Lung (tissue), 12 donors: Measurements from ENCODE around the gene PLPP7. TPM values are rescaled to one million over a fixed set of nuclear protein-coding genes. Genes with fewer than 3 reads are reported as not detected.

ENCODE experiments used
- ATAC-seq: fragments of 200-7000 bp; cut with Tn5 transposase; one replicate; pipeline ENCODE4 v1.9.1; 2020; ENCODE audit warnings: moderate number of reproducible peaks; ENCODE audit not compliant: insufficient read depth, low FRiP score
- DNase-seq, 3 donors: peaks; one replicate each; pipeline ENCODE4 v3.0.0-alpha.2; 2013 to 2017
- H3K27ac ChIP-seq, 2 donors: one replicate each; pipeline ENCODE4 v1.5.1; 2013; ENCODE audit warnings: mild to moderate bottlenecking in 2 of 2, moderate library complexity in 2 of 2, control low read depth in 1 of 2, inconsistent platforms in 1 of 2, low read depth in 1 of 2, low read length in 1 of 2
- H3K27me3 ChIP-seq, 3 donors: one replicate each; pipeline ENCODE4 v1.5.1; 2013; ENCODE audit warnings: low read length in 2 of 3; ENCODE audit not compliant: control insufficient read depth in 3 of 3, insufficient read depth in 3 of 3
- H3K36me3 ChIP-seq, 4 donors: one replicate each; pipeline ENCODE4 v1.5.1; 2013; ENCODE audit warnings: low read length in 4 of 4, mild to moderate bottlenecking in 1 of 4, moderate library complexity in 1 of 4; ENCODE audit not compliant: control insufficient read depth in 4 of 4, insufficient read depth in 4 of 4
- H3K4me1 ChIP-seq, 5 donors: one replicate each; pipeline ENCODE4 v1.5.1; 2013; ENCODE audit warnings: low read length in 5 of 5, mild to moderate bottlenecking in 2 of 5, moderate library complexity in 1 of 5; ENCODE audit not compliant: control insufficient read depth in 5 of 5, insufficient read depth in 5 of 5
- H3K4me3 ChIP-seq: one replicate; pipeline ENCODE4 v1.5.1; 2013; ENCODE audit warnings: mild to moderate bottlenecking, control low read depth, moderate library complexity
- H3K9ac ChIP-seq, 2 donors: one replicate each; pipeline ENCODE4 v1.5.1; 2013; ENCODE audit warnings: low read length in 2 of 2, control low read depth in 1 of 2; ENCODE audit not compliant: insufficient read depth in 1 of 2
- H3K9me3 ChIP-seq, 4 donors: one replicate each; pipeline ENCODE4 v1.5.1; 2013; ENCODE audit warnings: low read length in 3 of 4, mild to moderate bottlenecking in 1 of 4, moderate library complexity in 1 of 4; ENCODE audit not compliant: control insufficient read depth in 4 of 4, insufficient read depth in 3 of 4
- CTCF ChIP-seq: IDR thresholded peaks from 2 replicates; pipeline ENCODE4 v1.5.1; 2012; ENCODE audit warnings: mild to moderate bottlenecking; ENCODE audit errors: control extremely low read depth, extremely low read depth
- WGBS, 2 donors: extraction: QIAGEN DNeasy Blood & Tissue Kit; methylation state at CpG; one replicate each; pipeline ENCODE4 v1.1.7; 2013; 5-methylcytosine and 5-hydroxymethylcytosine counted together
- polyA plus RNA-seq, 2 donors: library from polyadenylated mRNA; stranded (reverse); fragments of 200-250 nt; gene quantifications; one replicate each; pipeline ENCODE4 v1.2.1, GENCODE V29; 2013
- total RNA-seq, 2 donors: library from RNA; depleted of rRNA in 1 of 2; stranded (reverse); fragments of >200 nt in 1 of 2; gene quantifications; one replicate each; pipeline ENCODE4 v1.2.1, GENCODE V29; 2014 to 2021
- donor health status: control.
- donor health status: control.
- donor health status: Bipolar disorder and iron deficiency.
- donor health status: healthy.
- donor health status: DM: yes; HTN: yes; CAD: no.

The PLPP7 gene
- total and polyA plus RNA-seq, 4 donors: 0.79 to 1.8 (median 1.1) TPM

GRCh38 chr9:131304676-131305355, 15.3 kb downstream of the PLPP7 start:
- no peak overlapping the region for H3K4me3 ChIP-seq
- no peak for TF ChIP-seq CTCF
- no peaks in the 10 kb centered on the region for H3K27me3 ChIP-seq
- 72 to 87% methylated on average over 19 of the region's 19 CpGs for WGBS, 2 donors
- no peaks in the 10 kb centered on the region for H3K36me3 ChIP-seq
- no peaks in the 10 kb centered on the region for H3K4me1 ChIP-seq
- ATAC-seq (no peak), DNase-seq (no peak)
- H3K9me3 ChIP-seq: no peaks in the 10 kb centered on the region
- H3K9ac ChIP-seq: no peak overlapping the region
- peak overlapping the region in 1 of 2 donors; percentile 22 for H3K27ac ChIP-seq

GRCh38 chr9:131306397-131307004, 17.0 kb downstream of the PLPP7 start:
- H3K4me3 ChIP-seq: no peak overlapping the region

GRCh38 chr9:131307974-131308373, 18.5 kb downstream of the PLPP7 start:
- Histone ChIP-seq H3K27ac (no peak overlapping the region), H3K27me3 (no peaks in the 10 kb centered on the region), H3K36me3 (no peaks in the 10 kb centered on the region), H3K9ac (no peak overlapping the region), H3K9me3 (no peaks in the 10 kb centered on the region), H3K4me3 (no peak overlapping the region), H3K4me1 (peaks cover 0 to 3% (median 0%) of the 10 kb centered on the region in 5 donors)
- DNase-seq (no peak), ATAC-seq (no peak)
- 92 to 93% methylated on average over 30 to 31 of the region's 31 CpGs for WGBS, 2 donors
- TF ChIP-seq CTCF: no peak

More at GRCh38 chr9:131306397-131307004, 17.0 kb downstream of the PLPP7 start:
- H3K4me1 ChIP-seq: peaks cover 0 to 3% (median 0%) of the 10 kb centered on the region in 5 donors
- no peak for TF ChIP-seq CTCF
- H3K9me3 ChIP-seq: no peaks in the 10 kb centered on the region
- no peak for ATAC-seq
- H3K27me3 ChIP-seq: no peaks in the 10 kb centered on the region
- 94 to 95% methylated on average over 14 of the region's 14 CpGs for WGBS, 2 donors
- H3K9ac ChIP-seq: no peak overlapping the region
- H3K27ac ChIP-seq: no peak overlapping the region
- DNase-seq: no peak
- H3K36me3 ChIP-seq: no peaks in the 10 kb centered on the region
